IPS-20b (cell line): ENCODE results near the gene TWF2.

Experiments used
- H3K27ac ChIP-seq: one replicate; pipeline ENCODE4 v1.5.1; 2013; ENCODE audit warnings: low read length
- H3K27me3 ChIP-seq: 2 replicates; pipeline ENCODE4 v1.6.1; 2013; ENCODE audit warnings: mild to moderate bottlenecking, low read length, inconsistent platforms; ENCODE audit not compliant: insufficient read depth
- H3K36me3 ChIP-seq: 2 replicates; pipeline ENCODE4 v1.6.1; 2013; ENCODE audit warnings: low read depth, mild to moderate bottlenecking, inconsistent platforms, low read length, moderate library complexity; ENCODE audit not compliant: insufficient read depth
- H3K4me1 ChIP-seq: 2 replicates; pipeline ENCODE4 v1.6.1; 2013; ENCODE audit warnings: mild to moderate bottlenecking, control low read depth, inconsistent platforms, low read length, moderate library complexity; ENCODE audit not compliant: insufficient read depth
- H3K4me3 ChIP-seq: 2 replicates; pipeline ENCODE4 v1.5.1; 2013; ENCODE audit warnings: mild to moderate bottlenecking, low read length, inconsistent platforms
- H3K9ac ChIP-seq: 2 replicates; pipeline ENCODE4 v1.6.1; 2013; ENCODE audit warnings: low read depth, mild to moderate bottlenecking, inconsistent platforms, low read length, moderate library complexity
- H3K9me3 ChIP-seq: 2 replicates; pipeline ENCODE4 v1.6.1; 2013; ENCODE audit warnings: mild to moderate bottlenecking, low read depth, low read length, inconsistent platforms; ENCODE audit not compliant: insufficient read depth

The TWF2 gene

DNA sequence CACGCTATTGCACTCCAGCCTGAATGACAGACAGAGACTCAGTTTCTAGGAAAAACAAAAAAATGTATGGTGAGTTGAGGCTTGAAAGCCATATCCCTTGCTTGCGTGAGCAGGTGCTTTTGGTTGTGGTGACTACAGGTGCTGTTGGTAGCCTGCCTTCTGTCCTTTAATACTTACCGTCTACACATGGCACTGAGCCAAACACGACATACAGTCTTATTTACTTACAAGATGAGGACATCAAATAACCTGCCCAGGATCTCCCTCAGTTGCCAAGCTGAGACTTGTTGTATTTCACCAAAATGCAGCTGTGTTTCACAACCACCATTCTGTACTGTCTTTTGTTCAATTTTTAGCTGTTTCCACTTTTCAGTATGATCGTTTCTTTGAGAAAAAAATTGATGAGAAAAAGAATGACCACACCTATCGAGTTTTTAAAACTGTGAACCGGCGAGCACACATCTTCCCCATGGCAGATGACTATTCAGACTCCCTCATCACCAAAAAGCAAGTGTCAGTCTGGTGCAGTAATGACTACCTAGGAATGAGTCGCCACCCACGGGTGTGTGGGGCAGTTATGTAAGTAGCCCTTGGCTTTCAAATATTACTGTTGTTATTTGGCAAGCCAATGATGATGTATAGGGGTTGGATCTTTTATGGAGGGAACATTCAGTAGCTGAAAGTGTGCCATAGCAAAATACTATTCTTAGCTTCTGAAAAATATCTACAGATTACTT is 34.5 kb downstream of the TWF2 start:
- Histone ChIP-seq H3K27ac (no peak overlapping the region), H3K27me3 (no peaks in the 10 kb centered on the region), H3K9ac (no peak overlapping the region), H3K36me3 (peaks cover 95% of the 10 kb centered on the region), H3K4me1 (no peaks in the 10 kb centered on the region), H3K9me3 (no peaks in the 10 kb centered on the region), H3K4me3 (no peak overlapping the region)

DNA sequence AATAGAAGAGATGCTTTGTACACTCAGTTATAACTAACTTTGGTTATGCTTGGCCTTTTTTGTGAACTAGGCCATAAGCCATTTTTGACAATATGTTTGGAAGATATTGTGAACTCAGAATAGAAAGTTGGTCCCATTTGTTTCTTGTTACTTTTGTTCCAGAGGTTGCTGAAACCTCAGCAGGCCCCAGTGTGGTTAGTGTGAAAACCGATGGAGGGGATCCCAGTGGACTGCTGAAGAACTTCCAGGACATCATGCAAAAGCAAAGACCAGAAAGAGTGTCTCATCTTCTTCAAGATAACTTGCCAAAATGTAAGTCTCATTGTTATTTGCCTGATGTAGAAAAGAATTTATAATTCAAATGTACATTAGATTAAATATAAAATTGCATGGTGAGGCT is 35.3 kb downstream of the TWF2 start:
- Histone ChIP-seq H3K4me3 (no peak overlapping the region), H3K9me3 (no peaks in the 10 kb centered on the region), H3K27ac (no peak overlapping the region), H3K36me3 (peaks cover 93% of the 10 kb centered on the region), H3K9ac (no peak overlapping the region), H3K4me1 (peaks cover 3% of the 10 kb centered on the region; the same call in 1 of the 2 replicates), H3K27me3 (no peaks in the 10 kb centered on the region)

GRCh38 chr3:52202384-52203077 is 36.4 kb downstream of the TWF2 start:
- no peaks in the 10 kb centered on the region for H3K27me3 ChIP-seq
- H3K4me3 ChIP-seq, result no peak overlapping the region
- peaks cover 81% of the 10 kb centered on the region for H3K36me3 ChIP-seq
- no peaks in the 10 kb centered on the region for H3K9me3 ChIP-seq
- peaks cover 6% of the 10 kb centered on the region; the same call in 1 of the 2 replicates for H3K4me1 ChIP-seq
- H3K9ac ChIP-seq, result no peak overlapping the region
- no peak overlapping the region for H3K27ac ChIP-seq

DNA sequence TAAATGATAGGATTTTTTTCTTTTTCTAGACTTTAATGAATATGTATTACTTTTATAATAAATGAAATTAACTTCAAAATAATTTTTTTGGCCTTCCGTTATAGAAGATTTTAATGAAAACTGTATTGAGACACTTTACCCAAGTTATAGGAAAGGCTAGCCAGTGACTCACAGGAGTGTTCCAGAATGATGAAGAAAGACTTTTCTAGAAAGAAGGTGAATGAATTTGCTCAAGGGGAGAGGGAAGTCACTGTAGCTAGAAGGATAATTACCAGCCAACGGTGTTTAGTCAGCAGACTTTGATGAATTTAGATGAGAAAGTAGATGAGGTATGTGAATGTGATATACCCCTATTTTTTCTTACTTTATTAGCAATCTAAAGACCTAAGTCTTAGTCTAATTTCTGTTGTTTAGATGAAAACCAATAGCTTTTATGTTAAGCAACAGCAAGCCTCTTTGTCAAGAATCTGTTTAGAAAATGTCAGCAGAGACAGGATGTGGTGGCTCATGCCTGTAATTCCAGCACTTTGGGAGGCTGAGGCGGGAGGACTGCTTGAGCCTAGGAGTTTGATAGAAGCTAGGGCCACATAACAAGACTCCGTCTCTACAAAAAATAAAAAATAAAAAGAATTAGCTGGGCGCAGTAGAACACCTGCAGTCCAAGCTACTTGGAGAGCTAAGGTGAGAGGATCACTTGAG is 37.8 kb downstream of the TWF2 start:
- H3K9me3 ChIP-seq, result no peaks in the 10 kb centered on the region
- no peak overlapping the region for H3K4me3 ChIP-seq
- peaks cover 70% of the 10 kb centered on the region for H3K36me3 ChIP-seq

DNA sequence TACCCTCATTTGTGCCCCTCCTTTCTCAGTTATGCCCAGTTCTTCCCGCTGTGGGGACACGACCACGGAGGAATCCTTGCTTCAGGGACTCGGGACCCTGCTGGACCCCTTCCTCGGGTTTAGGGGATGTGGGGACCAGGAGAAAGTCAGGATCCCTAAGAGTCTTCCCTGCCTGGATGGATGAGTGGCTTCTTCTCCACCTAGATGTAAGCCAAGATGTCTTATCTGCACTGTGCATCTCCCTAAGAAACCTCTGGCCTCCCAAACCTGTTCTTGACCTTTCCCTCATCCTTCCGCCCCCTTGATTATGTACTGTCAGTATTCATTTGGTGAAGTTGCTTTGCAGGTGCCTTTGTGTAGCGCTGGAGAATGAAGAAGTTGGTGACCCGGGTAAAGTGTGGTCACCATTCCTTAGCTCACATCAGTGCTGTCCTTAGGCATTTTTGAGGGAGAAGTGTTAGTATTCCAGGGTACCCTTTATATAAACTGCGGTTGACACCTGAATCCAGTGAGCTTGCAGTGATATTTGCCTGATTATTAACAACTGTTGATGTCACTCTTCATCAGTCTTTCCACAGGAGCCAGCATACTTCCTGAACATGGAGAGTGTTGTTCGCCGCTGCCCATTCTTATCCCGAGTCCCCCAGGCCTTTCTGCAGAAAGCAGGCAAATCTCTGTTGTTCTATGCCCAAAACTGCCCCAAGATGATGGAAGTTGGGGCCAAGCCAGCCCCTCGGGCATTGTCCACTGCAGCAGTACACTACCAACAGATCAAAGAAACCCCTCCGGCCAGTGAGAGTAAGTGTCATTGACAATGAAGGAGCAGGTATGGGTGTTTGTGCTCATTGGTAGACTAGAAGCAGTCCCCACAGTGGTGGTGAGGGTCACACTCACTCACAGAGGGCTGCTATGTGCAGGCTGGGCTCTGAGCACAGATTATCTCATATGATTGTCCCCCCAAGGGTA is 40.0 kb downstream of the TWF2 start:
- Histone ChIP-seq H3K36me3 (peaks cover 48% of the 10 kb centered on the region), H3K4me3 (peak overlapping the region; percentile 98), H3K27me3 (no peaks in the 10 kb centered on the region), H3K27ac (no peak overlapping the region), H3K9ac (peak overlapping the region; percentile 92), H3K9me3 (no peaks in the 10 kb centered on the region), H3K4me1 (peaks cover 8% of the 10 kb centered on the region; the same call in 1 of the 2 replicates)

More for the DNA sequence above, 37.8 kb downstream of the TWF2 start:
- no peak overlapping the region for H3K9ac ChIP-seq
- no peak overlapping the region for H3K27ac ChIP-seq
- peaks cover 8% of the 10 kb centered on the region; the same call in 1 of the 2 replicates for H3K4me1 ChIP-seq
- no peaks in the 10 kb centered on the region for H3K27me3 ChIP-seq

- peak within 1 kb of the TSS; percentile 98 for H3K4me3 ChIP-seq
- H3K27ac ChIP-seq, result peak within 1 kb of the TSS; percentile 41
- peaks cover 8% of the 10 kb centered on the region; the same call in 1 of the 2 replicates for H3K4me1 ChIP-seq
- no peaks in the 10 kb centered on the region for H3K27me3 ChIP-seq
- H3K9me3 ChIP-seq, result no peaks in the 10 kb centered on the region
- H3K36me3 ChIP-seq, result peaks cover 39% of the 10 kb centered on the region
- H3K9ac ChIP-seq, result peak within 1 kb of the TSS; percentile 92
These were observed 40.9 kb downstream of the TWF2 start, which contains the start of gene ALAS1 for GRCh38 chr3:52197842-52198625. Gene ALAS1 (plus strand): TSS chr3:52198160. CDS start chr3:52199242, 1,082 bp downstream.

DNA sequence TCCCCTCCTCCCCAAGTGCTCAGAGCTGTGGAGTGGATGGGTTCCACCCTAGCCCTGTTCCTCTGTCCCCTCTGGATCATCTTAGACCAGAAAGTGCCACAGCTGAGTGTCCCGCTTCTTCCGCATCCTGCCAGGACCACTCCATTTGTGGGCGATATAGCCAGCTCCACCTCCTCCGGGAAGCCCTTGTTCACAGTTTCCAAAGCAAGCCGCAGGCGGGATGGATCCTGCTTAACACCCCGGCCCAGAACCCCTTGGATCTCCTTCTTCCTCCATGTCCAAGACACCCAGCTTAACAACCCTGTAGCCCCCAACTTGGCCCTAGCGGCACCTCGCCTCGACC is 41.5 kb downstream of the TWF2 start:
- Histone ChIP-seq H3K27me3 (no peaks in the 10 kb centered on the region), H3K9me3 (no peaks in the 10 kb centered on the region), H3K27ac (peak overlapping the region; percentile 41), H3K9ac (peak overlapping the region; percentile 69; the same call in 1 of the 2 replicates), H3K36me3 (peaks cover 33% of the 10 kb centered on the region), H3K4me3 (peak overlapping the region; percentile 98), H3K4me1 (peaks cover 8% of the 10 kb centered on the region; the same call in 1 of the 2 replicates)

DNA sequence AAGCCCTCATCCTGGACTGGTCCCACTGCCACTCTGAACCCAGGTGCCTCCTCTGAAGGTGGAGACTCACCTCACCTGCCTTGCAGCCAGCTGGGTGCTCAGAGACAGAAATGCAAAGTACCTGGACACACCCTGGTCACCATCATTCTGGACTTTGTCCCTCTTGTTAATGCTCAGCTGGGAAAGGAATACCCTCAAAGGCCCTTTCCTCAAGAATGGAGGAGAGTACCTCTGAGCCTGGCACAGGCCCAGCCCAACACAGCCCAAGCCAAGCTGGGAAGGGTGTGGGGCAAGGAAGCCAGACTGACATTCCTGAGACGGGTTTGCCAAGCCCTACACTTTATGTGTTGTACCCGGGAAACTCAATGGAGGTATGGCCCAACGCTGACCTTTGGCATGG is 42.0 kb downstream of the TWF2 start:
- Histone ChIP-seq H3K9ac (no peak overlapping the region), H3K36me3 (peaks cover 28% of the 10 kb centered on the region), H3K27ac (no peak overlapping the region), H3K9me3 (no peaks in the 10 kb centered on the region), H3K27me3 (no peaks in the 10 kb centered on the region), H3K4me3 (no peak overlapping the region), H3K4me1 (peaks cover 8% of the 10 kb centered on the region; the same call in 1 of the 2 replicates)

DNA sequence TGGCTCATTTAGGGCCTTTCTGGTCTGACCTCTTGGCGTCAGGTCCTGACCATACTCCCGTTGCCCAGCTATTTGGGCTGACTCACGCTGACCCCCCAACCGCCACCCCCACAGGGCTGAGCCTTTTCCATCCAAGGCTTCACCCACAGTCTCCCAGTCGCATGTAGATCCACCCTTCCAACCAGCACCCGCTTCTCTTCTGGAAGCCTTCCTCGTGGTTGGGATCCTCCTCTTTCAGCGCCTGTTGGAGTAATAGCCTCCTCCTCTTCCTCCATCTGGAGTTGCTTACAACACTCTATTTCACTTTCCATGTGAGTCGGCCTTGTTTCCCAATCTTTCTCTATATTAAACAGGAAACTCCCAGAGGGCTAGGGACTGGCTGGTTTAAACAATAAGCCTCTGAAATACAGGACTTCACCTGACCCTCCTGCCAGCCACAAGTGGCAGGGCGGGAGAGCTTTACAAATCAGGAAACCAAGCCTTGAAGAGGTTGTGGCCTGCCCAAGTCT is 43.1 kb downstream of the TWF2 start:
- Histone ChIP-seq H3K27ac (no peak overlapping the region), H3K36me3 (peaks cover 17% of the 10 kb centered on the region), H3K9me3 (no peaks in the 10 kb centered on the region)

GRCh38 chr3:52195291-52195597 is 43.7 kb downstream of the TWF2 start:
- peaks cover 8% of the 10 kb centered on the region; the same call in 1 of the 2 replicates for H3K4me1 ChIP-seq
- H3K9ac ChIP-seq, result no peak overlapping the region
- no peaks in the 10 kb centered on the region for H3K27me3 ChIP-seq
- no peak overlapping the region for H3K27ac ChIP-seq
- no peak overlapping the region for H3K4me3 ChIP-seq
- H3K36me3 ChIP-seq, result peaks cover 11% of the 10 kb centered on the region
- no peaks in the 10 kb centered on the region for H3K9me3 ChIP-seq

More for the DNA sequence above, 43.1 kb downstream of the TWF2 start:
- H3K27me3 ChIP-seq, result no peaks in the 10 kb centered on the region
- H3K9ac ChIP-seq, result no peak overlapping the region
- no peak overlapping the region for H3K4me3 ChIP-seq
- peaks cover 8% of the 10 kb centered on the region; the same call in 1 of the 2 replicates for H3K4me1 ChIP-seq
